Neural progenitor cell (in vitro differentiated cells): ENCODE data around the gene CRHR1.

Experiments
- EZH2phosphoT487 ChIP-seq: fragments of 200-600 bp; sonication (generic); IDR thresholded peaks from 2 replicates; pipeline ENCODE4 v1.6.1; 2017; ENCODE audit warnings: antibody characterized with exemption
- TF ChIP-seq, protein P1 (sequence below): fragments of 200-600 bp; sonication (generic); IDR thresholded peaks from 2 replicates; pipeline ENCODE4 v1.5.1; 2017; ENCODE audit warnings: antibody characterized with exemption, mild to moderate bottlenecking

DNA sequence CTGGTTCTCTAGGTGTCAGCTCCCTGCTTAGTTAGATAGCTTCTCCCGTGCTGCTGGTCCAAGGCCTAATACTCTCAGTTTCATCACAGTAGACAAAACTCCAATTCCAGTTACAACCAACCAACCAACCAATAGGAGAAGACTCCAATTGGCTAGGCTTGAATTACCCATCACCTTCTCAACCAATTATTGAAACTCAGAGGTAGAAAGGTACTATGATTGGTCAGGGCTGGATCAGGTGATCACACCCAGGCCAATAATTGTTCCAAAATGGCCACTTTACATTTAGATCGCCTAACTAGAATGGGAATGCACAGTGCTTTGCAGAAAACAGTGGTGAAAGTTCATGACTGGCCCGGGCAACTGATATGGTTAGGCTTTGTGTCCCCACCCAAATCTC lies 49.5 kb upstream of the CRHR1 start:
- TF ChIP-seq, protein P1, sequence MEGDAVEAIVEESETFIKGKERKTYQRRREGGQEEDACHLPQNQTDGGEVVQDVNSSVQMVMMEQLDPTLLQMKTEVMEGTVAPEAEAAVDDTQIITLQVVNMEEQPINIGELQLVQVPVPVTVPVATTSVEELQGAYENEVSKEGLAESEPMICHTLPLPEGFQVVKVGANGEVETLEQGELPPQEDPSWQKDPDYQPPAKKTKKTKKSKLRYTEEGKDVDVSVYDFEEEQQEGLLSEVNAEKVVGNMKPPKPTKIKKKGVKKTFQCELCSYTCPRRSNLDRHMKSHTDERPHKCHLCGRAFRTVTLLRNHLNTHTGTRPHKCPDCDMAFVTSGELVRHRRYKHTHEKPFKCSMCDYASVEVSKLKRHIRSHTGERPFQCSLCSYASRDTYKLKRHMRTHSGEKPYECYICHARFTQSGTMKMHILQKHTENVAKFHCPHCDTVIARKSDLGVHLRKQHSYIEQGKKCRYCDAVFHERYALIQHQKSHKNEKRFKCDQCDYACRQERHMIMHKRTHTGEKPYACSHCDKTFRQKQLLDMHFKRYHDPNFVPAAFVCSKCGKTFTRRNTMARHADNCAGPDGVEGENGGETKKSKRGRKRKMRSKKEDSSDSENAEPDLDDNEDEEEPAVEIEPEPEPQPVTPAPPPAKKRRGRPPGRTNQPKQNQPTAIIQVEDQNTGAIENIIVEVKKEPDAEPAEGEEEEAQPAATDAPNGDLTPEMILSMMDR: no peak
- no peak for TF ChIP-seq EZH2phosphoT487
